AG08395 (cell line): ENCODE data around the gene BIVM.
A peak's percentile ranks its signal among the peaks of the same experiment; 100 is the strongest.

ENCODE experiments used
- DNase-seq: peaks from one replicate; pipeline ENCODE4 v3.0.0; 2012; ENCODE audit warnings: mixed read lengths, low spot score

BIVM gene

DNA sequence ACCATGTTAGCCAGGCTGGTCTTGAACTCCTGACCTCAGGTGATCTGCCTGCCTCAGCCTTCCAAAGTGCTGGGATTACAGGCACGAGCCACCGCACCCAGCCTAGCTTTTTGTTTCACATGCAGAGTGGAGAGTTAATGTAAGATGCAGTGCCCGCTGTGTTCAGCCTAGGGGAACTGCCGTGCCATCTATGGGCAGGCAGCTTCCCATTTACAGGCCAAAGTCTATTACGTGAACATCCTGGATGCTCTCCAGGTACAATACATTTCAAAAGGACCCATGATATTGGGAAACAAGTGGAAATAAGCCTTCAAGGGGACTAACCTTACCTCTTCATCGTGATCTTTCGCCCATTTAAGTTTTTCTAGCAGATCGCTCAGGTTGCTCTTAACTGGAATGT, 10.2 kb upstream of the BIVM start:
- DNase-seq = no peak

DNA sequence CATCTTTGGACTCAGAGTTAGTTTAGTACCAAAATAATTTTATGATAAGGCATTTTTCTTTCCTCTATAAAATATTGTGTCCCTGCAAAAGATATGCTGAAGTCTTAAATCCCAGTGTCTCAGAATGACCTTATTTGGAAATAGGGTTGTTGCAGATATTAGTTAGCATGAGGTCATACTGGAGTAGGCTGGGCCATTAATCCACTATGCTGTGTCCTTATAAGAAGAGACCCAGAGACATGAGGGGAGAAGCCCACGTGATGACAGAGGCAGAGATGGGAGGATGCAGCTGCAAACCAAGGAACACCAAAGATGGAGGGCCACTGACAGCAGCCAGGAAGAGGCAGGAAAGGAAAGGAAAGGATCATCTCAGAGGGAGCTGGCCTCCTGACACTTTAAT, 6.5 kb upstream of the BIVM start:
- DNase-seq = no peak

DNA sequence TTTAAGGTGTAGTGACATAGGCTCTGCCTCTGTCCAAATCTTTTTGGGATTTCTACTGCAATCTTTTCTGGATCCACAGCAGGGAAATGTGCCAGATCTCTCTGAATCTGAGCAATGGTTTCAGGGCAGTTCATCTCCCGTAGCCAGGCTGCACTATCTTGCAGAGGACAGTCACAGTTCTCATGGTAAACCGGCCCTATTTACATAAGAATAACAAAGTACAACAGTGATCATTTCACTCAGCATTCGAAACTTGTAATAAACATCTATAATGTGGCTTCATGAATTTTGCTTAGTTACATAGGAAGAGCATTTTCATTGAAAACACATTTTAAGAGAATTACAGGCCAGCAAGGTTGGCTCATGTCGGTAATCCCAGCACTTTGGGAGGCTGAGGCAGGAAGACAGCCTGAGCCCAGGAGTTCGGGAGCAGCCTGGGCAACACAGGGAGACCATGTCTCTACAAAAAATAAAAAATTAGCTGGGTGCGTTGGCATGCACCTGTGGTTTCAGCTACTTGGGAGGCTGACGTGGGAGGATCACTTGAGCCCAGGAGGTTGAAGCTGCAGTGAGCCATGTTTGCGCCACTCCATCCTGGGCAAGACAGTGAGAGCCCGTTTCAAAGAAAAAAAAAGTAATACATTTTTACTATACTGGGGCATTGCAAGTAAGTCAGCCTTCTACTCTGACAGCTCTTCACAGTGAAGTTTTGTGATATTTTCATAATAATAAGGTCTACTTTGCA, 5.1 kb upstream of the BIVM start:
- DNase-seq = no peak

DNA sequence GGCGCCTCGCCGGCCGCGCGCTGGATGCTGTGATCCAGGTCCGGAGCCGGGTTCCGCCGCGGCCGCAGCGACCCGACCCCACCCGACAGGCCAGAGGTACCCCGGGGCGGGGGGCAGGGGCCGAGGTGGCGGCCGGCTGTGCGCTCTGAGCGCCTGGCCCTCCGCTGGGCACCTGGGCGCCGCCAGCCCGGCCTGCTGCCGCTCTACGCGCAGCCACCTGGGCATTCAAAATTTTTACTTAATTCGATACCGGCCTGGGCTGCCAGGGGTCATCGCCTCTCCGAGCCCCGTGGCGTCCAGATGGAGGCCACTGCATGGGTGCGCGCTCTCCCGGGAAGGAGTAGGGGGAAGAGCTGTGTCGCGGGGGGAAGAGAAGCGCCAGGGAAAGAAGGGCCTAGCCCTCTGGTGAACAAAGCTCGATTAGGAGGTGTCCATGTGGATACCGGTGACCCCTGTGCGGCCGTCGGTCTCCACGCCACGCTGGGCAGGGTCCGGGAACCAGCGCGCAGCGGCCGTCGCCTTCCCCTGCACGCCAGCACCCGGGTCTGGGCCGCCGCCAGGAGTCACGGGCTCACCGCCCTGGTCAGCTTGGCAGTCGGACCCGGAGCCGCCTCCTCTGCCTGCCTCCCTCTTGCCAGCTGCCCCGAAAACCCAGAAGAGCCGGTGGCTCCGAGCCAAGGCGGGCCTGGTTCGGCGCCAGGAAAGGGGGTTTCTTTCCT, 666 bp downstream of the BIVM start:
- DNase-seq = peak; percentile 14

DNA sequence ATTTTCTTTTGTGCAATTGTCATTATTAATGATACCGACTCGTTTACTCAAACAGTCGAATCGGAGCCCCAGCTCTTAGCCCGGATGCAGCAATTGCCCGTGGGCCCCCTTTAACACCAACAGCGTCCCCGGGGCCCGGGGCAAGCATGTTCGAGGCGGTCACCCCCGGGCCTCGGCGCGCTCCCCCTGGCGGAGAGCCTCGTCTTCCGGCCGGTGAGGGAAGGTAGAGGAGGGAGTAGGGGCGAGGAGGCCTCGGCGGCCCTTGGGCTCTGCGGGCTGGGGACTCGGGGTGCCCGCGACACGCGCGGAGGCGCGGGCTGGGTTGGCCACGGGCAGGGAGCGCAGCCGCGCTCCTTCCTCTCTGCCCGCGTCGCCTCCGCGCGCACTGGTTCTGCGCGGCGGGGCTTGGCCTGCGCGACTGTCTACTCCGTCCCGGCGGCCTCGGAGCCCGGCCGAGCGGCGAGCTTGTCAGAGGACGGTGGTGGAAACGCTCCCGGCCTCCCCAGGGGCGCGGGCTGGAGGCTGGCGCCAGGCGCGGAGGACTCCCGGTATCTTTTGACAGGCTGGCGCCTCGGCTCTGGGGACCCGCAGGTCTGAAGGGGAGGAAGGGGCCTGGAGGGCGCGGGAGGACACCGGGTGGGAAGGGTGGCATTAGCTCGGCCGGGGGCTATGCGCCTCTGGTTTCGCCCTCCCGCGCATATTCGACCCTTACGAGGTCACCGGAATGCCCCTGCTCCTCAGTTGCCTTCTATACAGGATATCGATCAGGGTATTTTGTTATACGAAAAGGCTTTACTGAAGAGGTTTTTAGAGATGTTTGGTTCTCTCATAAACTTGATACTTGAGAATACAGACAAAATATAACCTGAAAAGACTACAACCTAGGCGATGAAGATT, 1.5 kb downstream of the BIVM start:
- peak; percentile 83 for DNase-seq

DNA sequence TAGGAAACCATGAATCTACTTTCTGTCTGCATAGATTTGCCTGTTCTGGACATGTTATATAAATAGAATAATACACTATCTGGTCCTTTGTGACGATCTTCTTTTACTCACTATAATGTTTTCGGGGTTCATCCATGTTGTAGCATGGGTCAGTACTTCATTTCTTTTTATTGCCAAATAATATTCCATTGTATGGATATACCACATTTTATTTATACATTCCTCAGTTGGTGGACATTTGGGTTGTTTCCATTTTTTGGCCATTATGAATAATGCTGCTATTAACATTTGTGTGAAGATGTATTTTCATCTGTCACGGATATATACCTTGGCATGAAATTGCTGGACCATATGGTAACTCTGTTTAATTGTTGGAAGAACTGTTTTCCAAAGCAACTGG, 6.8 kb downstream of the BIVM start:
- no peak for DNase-seq

DNA sequence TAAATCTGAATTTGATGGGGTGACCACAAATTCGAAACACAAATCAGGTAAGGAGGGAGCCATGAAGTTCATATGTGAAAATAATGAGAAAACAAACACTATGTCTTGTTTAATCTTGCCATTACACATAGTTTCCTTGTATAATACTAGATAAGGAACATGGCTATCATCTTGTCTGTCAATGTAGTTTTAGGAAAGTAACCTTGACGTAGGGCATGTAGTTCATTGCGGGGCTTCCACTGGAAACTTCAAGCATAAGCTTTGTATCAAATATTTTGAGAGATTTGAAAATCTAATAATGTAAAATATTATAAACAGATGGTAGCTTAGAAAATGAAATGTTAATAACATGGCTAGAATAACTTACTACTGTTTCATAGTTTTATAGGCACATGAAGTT, 8.8 kb downstream of the BIVM start:
- no peak for DNase-seq

DNA sequence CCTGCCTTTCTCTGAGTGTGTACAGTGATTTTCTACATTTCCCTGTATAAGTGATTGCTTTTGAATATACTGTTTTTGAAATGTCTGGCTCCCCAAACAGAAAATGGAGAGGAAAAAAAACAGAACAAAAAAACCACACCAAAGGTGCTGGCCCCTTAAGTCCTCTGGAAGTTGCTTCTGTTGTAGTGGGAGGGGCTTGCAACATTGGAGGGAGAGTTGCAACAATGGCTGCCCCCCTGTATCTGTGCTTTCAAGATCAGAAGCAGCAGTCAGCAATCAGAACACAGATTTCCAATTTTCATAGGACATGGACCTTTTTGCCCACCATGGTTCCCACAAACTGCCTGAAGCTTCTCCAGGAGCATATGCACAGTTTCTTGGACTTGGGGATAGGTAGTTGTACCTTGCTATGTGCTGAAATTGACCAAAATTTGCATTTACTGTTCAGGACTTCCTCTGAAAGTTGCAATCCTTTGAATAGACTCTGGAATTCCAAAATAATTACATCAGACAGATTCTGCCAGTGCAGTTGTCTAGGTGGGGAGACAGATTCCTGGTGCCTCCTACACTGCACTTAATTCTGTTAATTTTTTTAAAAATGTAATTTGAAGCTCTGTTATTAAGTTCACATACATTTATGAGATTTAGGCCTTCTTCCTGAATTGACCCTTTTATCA, 13.8 kb downstream of the BIVM start:
- DNase-seq = peak; percentile 30

DNA sequence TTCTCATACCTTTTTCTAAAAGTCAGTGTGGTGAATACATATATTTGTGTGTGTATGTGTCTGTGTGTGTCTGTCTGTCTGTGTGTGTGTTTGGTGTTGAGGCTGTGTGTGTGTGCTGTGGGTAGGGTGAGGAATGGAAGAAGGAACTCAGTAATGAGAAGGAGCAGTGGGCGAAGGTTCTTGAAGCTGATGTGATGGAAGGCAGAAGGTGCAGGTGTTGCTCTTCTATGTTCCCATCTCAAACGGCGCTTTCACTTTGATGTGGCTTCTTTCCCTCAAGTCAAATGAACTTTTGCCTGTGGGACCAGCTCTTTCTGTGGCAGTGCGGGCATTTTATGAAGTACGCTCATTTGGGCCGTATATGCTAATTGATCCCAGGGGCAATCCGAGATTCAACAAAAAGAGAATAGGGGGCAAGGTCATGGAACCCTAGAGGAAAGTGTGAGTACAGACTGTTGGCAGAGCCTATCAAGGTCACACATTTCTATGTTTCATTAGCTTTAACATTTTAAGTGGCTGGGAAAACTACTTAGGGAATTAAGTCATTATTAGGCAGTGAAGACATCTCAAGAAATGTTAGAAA, 15.2 kb downstream of the BIVM start:
- no peak for DNase-seq

DNA sequence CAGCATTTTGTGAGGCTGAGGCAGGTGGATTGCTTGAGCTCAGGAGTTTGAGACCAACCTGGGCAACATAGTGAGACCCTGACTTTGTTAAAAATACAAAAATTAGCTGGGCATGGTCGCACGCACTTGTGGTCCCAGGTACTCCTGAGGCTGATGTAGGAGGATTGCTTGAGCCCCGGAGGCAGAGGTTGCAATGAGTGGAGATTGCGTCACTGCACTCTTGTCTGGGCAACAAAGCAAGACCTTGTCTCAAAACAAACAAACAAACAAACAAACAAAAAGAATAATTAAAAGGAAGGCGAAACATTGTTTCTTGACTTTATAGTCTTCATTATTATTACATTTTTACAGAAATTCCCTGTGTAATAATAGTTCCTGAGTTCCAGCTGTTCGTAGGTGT, 15.9 kb downstream of the BIVM start:
- DNase-seq = no peak

DNA sequence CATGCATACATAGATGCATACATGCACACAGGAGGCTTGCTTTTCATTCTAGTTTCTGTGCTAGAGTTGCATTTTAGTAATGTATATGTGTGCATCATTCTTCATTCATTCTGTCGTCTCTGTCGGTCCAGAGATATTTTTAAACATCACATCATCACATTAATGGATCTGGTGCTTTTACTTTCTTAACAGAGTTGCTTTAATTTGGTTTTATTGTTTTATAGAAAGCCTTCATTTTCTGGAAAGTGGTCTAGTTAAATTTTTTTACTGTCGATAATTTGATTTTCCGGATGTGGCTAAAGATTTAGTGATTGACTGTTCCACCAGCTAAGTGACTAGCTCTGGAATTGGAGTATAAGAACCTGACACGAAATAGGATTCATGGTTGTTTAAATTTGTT, 16.9 kb downstream of the BIVM start:
- no peak for DNase-seq

DNA sequence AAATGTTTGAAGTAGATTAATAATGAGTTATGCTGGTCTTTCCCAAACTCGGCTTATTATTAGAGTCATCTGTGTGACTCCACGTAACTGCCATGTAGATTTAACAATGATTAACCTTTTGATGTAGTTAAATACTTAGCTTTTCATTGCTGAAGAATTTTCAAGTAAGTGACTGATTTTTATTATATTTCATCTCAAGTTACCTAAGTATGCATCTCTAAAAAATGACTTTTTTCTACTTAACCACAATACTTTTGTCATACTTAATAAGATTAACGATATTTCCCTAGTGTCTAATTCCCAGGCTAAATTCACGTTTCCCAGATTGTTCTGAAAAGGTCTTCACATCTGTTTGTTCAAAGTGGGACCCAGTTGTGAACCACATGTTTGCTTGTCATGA, 17.8 kb downstream of the BIVM start:
- no peak for DNase-seq

DNA sequence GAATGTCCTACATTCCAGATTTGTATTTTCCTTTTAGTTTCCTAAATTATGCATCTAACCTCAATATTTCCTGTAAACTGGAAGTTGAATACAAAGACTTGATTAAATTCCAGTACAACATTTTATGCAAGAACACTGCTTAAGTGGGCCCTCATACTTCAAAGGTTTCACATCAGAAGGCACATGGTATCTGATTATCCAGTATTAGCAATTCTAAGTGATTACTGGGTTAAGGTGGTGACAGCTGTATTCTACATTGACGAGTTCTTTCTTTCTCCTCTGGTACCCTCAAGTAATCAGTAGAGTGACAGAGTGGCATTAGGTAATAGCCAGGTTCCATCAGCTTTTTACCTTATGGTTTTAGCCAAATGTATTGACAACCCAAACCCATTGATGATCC, 18.3 kb downstream of the BIVM start:
- no peak for DNase-seq

DNA sequence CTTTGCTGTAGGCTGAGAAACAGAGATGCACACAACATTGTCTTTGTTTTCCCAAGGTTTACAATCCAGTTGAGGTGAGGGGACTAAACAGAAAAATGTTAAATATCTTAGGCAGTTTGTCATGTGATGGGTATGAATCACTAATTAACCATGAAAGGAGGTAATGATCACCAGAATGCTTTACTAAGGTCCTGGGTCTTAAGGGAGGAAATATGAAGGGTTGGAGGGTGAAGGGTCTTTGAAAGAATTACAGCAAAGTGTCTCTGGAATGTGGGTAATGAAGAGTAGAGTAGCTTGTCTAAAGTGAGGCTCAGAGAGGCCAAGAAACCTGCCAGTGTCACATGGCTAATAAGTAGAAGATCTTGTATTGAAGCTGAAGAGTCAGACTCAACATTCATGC, 19.0 kb downstream of the BIVM start:
- no peak for DNase-seq

DNA sequence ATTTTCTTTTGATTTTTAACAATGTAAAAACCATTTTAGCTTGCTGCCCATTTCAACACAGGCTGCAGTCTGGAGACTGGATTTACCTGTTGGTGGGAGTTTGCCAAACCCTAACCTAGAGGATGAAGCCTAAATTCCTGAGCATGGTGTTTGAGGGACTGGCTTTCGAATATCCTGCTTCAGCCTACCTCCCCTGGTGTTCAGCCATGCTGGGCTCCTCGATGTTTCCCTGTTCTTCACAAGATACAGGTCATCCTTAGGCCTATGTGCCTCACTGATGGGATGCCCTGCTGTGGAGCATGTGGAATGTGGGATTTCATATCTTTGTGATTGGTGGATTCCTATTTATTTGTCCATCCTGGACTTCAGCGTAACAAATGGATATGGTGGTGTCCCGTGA, 26.5 kb downstream of the BIVM start:
- no peak for DNase-seq

DNA sequence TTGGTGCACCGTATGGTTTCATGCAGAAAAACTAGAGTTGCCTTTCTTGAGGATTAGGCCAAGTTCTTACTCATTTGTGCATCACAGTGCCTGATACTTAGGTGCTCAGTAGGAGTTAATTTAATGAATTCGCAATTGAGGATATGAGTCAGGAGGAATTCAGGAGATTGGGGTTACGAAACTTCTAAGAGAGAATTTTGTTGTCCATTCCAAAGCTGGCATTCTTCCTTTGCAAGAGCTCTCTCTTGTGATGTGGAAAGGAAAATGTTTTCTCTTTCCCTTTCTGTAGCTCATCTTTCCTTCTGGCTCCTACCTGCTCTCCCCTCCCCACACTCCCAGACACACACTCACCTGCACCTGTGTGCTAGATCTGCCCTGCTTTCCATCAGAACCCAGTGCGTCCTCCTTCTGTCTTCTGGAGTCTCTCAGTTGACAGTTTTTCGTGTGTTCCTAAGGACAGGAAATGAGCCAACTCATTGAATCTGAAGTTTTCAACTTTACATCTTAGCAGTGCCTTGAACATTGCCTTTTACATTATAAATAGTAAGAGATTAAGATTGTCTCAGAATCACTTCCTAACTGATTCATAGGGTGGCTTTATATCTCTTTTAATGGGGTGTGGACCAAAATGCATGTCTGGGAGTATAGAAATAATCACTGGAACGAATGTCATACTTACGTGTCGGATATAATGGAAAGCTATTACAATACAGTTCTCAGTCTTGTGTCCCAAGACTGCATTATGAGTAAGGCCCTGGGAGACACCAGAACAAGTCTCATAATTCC, 27.2 kb downstream of the BIVM start:
- DNase-seq = peak; percentile 88

DNA sequence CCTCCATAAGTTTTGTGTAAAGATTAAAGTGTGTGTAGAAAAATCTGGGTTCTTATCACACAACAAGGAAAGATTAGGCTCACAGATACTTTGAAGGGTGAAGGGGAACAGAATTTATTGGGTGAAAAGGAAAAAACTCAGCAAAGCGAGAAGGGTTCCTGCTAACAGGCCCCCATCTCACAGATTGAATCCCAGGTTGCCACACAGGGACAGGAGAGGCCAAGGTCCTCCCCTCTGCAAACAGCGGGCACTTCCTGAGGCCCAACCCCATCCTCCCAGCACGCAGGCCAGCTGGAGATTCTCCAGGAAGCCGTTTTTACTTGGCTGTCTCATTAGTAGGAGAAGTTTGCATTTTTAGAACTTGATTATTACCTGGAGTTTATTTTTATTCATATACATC, 31.7 kb downstream of the BIVM start:
- peak; percentile 18 for DNase-seq

DNA sequence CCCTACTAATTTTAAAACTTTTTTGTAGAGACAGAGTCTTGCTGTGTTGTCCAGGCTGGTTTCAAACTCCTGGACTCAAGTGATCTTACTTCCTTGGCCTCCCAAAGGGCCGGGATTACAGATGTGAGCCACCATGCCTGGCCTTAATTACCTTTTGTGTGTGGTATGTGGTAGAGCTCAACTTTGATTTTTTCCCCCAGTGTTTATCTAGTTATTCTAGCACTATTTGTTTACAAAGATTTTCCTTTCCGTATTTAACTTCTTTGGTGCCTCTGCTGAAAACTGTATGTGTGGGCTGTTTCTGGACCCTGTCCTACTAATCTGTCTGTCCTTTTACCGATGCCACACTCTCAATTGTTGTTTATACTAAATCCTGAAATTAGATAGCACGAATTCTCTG, 37.6 kb downstream of the BIVM start:
- DNase-seq = no peak

DNA sequence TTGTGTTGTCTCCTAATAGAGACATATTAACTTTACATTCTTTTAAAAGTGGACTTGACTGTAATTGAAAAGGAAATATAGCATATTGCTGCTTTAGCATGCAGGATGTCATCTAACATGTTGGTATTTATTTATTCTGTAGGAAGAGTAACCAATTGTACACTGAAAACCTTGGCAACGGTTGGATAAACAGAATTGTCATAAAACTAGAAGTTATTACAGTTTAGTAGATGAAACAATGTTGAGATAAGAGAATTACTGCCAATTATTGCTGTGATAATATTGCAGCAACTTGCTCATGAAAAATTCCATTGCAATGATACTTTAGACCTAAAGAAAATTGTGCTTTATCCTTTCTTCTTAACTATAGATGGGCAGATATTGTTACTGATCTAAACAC, 39.4 kb downstream of the BIVM start:
- no peak for DNase-seq

DNA sequence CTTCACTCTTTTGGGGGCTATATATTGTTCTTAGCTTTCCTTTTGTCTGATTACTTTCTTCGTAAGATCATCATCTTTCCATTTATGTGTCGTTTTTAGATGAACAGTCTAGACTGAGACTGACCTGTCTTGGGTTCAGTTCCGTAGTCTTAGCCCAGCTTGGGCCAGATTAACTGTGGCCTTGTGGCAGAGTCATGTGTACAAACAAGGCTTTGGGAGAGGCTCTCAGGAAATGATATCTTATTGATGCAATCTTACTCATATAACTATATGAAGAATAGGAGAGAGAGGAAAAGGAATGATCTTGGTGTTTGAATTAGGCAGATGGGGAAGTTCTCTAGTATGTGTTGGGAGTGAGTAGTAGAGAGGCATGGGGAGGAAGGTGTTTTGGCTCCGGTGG, 40.1 kb downstream of the BIVM start:
- no peak for DNase-seq

DNA sequence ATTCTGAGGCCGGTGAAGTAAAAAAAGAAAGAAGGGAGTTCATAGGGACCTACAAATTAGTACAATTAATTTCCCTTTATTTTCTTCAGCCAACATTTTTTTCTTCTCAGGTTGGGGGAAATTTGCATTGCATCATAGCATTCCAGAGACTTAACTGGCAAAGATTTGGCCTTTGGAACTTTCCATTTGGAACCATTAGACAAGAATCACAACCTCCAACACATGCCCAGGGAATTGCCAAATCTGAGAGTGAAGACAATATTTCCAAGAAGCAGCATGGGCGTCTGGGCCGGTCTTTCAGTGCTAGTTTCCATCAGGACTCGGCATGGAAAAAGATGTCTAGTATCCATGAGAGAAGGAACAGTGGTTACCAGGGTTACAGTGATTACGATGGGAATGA, 40.5 kb downstream of the BIVM start:
- DNase-seq = peak; percentile 32
